GM23338 (cell line): Measurements from ENCODE around the gene UQCC5. TPM values are rescaled to one million over a fixed set of nuclear protein-coding genes. Genes with fewer than 3 reads are reported as not detected.

Experiments used
- ATAC-seq: fragments of 200-7000 bp; cut with Tn5 transposase; 3 replicates; pipeline ENCODE4 v1.9.1; 2020
- DNase-seq: peaks from one replicate; pipeline ENCODE4 v3.0.0-alpha.2; 2015; ENCODE audit warnings: low spot score
- H2AFZ ChIP-seq: fragments of 200-600 bp; sonication (generic); 2 replicates; pipeline ENCODE4 v1.8.0; 2016; ENCODE audit warnings: antibody characterized with exemption, mild to moderate bottlenecking, moderate library complexity
- H3F3A ChIP-seq: fragments of 200-600 bp; sonication (generic); replicated peaks from 2 replicates; pipeline ENCODE4 v1.8.0; 2017; ENCODE audit warnings: antibody characterized with exemption, mixed run types, low read depth
- H3K27ac ChIP-seq: fragments of 200-600 bp; sonication (generic); 2 replicates; pipeline ENCODE4 v1.6.1; 2016; ENCODE audit warnings: low read depth
- H3K27me3 ChIP-seq: fragments of 200-600 bp; sonication (generic); 2 replicates; pipeline ENCODE4 v1.8.0; 2016; ENCODE audit warnings: mild to moderate bottlenecking, mixed run types, moderate library complexity; ENCODE audit not compliant: insufficient read depth
- H3K36me3 ChIP-seq: fragments of 200-600 bp; sonication (generic); 2 replicates; pipeline ENCODE4 v1.8.0; 2016; ENCODE audit warnings: mild to moderate bottlenecking; ENCODE audit not compliant: insufficient read depth
- H3K4me1 ChIP-seq: fragments of 200-600 bp; sonication (generic); 2 replicates; pipeline ENCODE4 v1.8.0; 2016; ENCODE audit warnings: mild to moderate bottlenecking, moderate library complexity; ENCODE audit not compliant: insufficient read depth
- H3K4me2 ChIP-seq: fragments of 200-600 bp; sonication (generic); 2 replicates; pipeline ENCODE4 v1.7.1; 2017; ENCODE audit warnings: mixed run types
- H3K4me3 ChIP-seq: fragments of 200-600 bp; sonication (generic); 2 replicates; pipeline ENCODE4 v1.6.1; 2016; ENCODE audit warnings: mixed run types
- H3K79me2 ChIP-seq: fragments of 200-600 bp; sonication (generic); replicated peaks from 2 replicates; pipeline ENCODE4 v1.8.0; 2017; ENCODE audit warnings: mild to moderate bottlenecking; ENCODE audit not compliant: insufficient read depth
- H3K9me2 ChIP-seq: fragments of 200-600 bp; sonication (generic); 2 replicates; pipeline ENCODE4 v1.8.0; 2017; ENCODE audit not compliant: insufficient read depth
- H4K20me1 ChIP-seq: fragments of 200-600 bp; sonication (generic); replicated peaks from 2 replicates; pipeline ENCODE4 v1.8.0; 2017; ENCODE audit warnings: mild to moderate bottlenecking; ENCODE audit not compliant: insufficient read depth
- H3K27ac Mint-ChIP-seq: 2 replicates; pipeline ENCODE4 v1.8.0; 2020; ENCODE audit warnings: inconsistent platforms, mild to moderate bottlenecking, moderate library complexity, mixed read lengths
- H3K27me3 Mint-ChIP-seq: 3 replicates; pipeline ENCODE4 v1.8.0; 2022; ENCODE audit warnings: low read depth, mild to moderate bottlenecking, moderate library complexity, mixed read lengths, inconsistent platforms; ENCODE audit not compliant: insufficient read depth, poor library complexity
- H3K36me3 Mint-ChIP-seq: 3 replicates; pipeline ENCODE4 v1.8.0; 2021; ENCODE audit warnings: low read depth, mild to moderate bottlenecking, inconsistent platforms, moderate library complexity, mixed read lengths
- H3K4me1 Mint-ChIP-seq: 3 replicates; pipeline ENCODE4 v1.8.0; 2020; ENCODE audit warnings: mild to moderate bottlenecking, inconsistent platforms, mixed read lengths
- H3K4me3 Mint-ChIP-seq: 3 replicates; pipeline ENCODE4 v1.8.0; 2021; ENCODE audit warnings: moderate library complexity, mild to moderate bottlenecking, inconsistent platforms, mixed read lengths
- H3K9me3 Mint-ChIP-seq: 3 replicates; pipeline ENCODE4 v1.8.0; 2020; ENCODE audit warnings: moderate library complexity, mild to moderate bottlenecking, inconsistent platforms, mixed read lengths
- CREB1 ChIP-seq: fragments of 250-450 bp; sonication (Bioruptor Pico); IDR thresholded peaks from 2 replicates; pipeline ENCODE4 v1.5.0; 2020; ENCODE audit warnings: low read depth, mild to moderate bottlenecking, moderate library complexity
- ETS1 ChIP-seq: IDR thresholded peaks from 2 replicates; pipeline ENCODE4 v1.6.1; 2016; ENCODE audit warnings: antibody characterized with exemption
- EZH2 ChIP-seq: fragments of 200-600 bp; sonication (generic); IDR thresholded peaks from one replicate; pipeline ENCODE4 v1.8.0; 2017; ENCODE audit warnings: antibody characterized with exemption, mild to moderate bottlenecking, low read depth; ENCODE audit not compliant: unreplicated experiment
- JUNB ChIP-seq: IDR thresholded peaks from one replicate; pipeline ENCODE4 v1.6.1; 2016; ENCODE audit warnings: antibody characterized with exemption; ENCODE audit not compliant: unreplicated experiment
- NANOG ChIP-seq: IDR thresholded peaks from 2 replicates; pipeline ENCODE4 v1.6.1; 2016; ENCODE audit warnings: antibody characterized with exemption, borderline replicate concordance
- STAT1 ChIP-seq: IDR thresholded peaks from one replicate; pipeline ENCODE4 v1.6.1; 2016; ENCODE audit warnings: antibody characterized with exemption; ENCODE audit not compliant: unreplicated experiment
- ZNF114 ChIP-seq: fragments of 250-450 bp; sonication (Bioruptor Pico); IDR thresholded peaks from 2 replicates; pipeline ENCODE4 v1.5.0; 2020; ENCODE audit warnings: mild to moderate bottlenecking, moderate library complexity
- ZNF331 ChIP-seq: fragments of 250-450 bp; sonication (Bioruptor Pico); IDR thresholded peaks from 2 replicates; pipeline ENCODE4 v1.5.0; 2020; ENCODE audit warnings: low read depth, mild to moderate bottlenecking, moderate library complexity
- polyA plus RNA-seq: library from polyadenylated mRNA; unstranded; fragments of >200 nt; fragmentation: Nextera tagmentation; extraction: Ambion mirVana; gene quantifications from 2 replicates; pipeline ENCODE4 v1.2.1, GENCODE V29; 2016
- total RNA-seq: library from RNA; depleted of rRNA; stranded (reverse); fragments of >200 nt; shearing (Covaris generic); gene quantifications from 2 replicates; pipeline ENCODE4 v1.2.3, GENCODE V29; 2014
- TF ChIP-seq, protein P1 (sequence below): IDR thresholded peaks from one replicate; pipeline ENCODE4 v1.6.1; 2018; ENCODE audit warnings: antibody characterized with exemption; ENCODE audit not compliant: unreplicated experiment

The UQCC5 gene
- total and polyA plus RNA-seq, 2 experiments from 2014 or later: 2.6 to 156 TPM

GRCh38 chr3:52557011-52557960 is 20.9 kb downstream of the UQCC5 start:
- DNase-seq (no peak), ATAC-seq (no peak)
- peak overlapping the region; percentile 64; the same call in 1 of the 2 replicates for H3K27ac ChIP-seq
- no peak overlapping the region for H2AFZ ChIP-seq
- peaks cover 17% of the 10 kb centered on the region; the same call in 2 of the 3 replicates for H3K4me1 Mint-ChIP-seq
- no peaks in the 10 kb centered on the region for H3F3A ChIP-seq
- H3K36me3 ChIP-seq: peaks cover 21% of the 10 kb centered on the region
- H3K4me3 ChIP-seq: no peak overlapping the region
- no peaks in the 10 kb centered on the region for H3K79me2 ChIP-seq
- peaks cover 7% of the 10 kb centered on the region; the same call in 1 of the 2 replicates for H3K4me1 ChIP-seq
- no peaks in the 10 kb centered on the region for H4K20me1 ChIP-seq
- TF ChIP-seq JUNB: no peak
- TF ChIP-seq CREB1 (CRISPR knock-in tag): no peak
- TF ChIP-seq ZNF114 (CRISPR knock-in tag): no peak
- TF ChIP-seq, protein P1, sequence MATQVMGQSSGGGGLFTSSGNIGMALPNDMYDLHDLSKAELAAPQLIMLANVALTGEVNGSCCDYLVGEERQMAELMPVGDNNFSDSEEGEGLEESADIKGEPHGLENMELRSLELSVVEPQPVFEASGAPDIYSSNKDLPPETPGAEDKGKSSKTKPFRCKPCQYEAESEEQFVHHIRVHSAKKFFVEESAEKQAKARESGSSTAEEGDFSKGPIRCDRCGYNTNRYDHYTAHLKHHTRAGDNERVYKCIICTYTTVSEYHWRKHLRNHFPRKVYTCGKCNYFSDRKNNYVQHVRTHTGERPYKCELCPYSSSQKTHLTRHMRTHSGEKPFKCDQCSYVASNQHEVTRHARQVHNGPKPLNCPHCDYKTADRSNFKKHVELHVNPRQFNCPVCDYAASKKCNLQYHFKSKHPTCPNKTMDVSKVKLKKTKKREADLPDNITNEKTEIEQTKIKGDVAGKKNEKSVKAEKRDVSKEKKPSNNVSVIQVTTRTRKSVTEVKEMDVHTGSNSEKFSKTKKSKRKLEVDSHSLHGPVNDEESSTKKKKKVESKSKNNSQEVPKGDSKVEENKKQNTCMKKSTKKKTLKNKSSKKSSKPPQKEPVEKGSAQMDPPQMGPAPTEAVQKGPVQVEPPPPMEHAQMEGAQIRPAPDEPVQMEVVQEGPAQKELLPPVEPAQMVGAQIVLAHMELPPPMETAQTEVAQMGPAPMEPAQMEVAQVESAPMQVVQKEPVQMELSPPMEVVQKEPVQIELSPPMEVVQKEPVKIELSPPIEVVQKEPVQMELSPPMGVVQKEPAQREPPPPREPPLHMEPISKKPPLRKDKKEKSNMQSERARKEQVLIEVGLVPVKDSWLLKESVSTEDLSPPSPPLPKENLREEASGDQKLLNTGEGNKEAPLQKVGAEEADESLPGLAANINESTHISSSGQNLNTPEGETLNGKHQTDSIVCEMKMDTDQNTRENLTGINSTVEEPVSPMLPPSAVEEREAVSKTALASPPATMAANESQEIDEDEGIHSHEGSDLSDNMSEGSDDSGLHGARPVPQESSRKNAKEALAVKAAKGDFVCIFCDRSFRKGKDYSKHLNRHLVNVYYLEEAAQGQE: no peak
- TF ChIP-seq NANOG: no peak
- TF ChIP-seq STAT1: no peak
- H3K9me2 ChIP-seq: no peaks in the 10 kb centered on the region
- H3K27ac Mint-ChIP-seq: no peak overlapping the region
- H3K27me3 Mint-ChIP-seq: peaks cover 2% of the 10 kb centered on the region
- H3K4me3 Mint-ChIP-seq: no peak overlapping the region
- no peaks in the 10 kb centered on the region for H3K9me3 Mint-ChIP-seq
- H3K27me3 ChIP-seq: no peaks in the 10 kb centered on the region
- H3K4me2 ChIP-seq: no peak overlapping the region
- H3K36me3 Mint-ChIP-seq: peaks cover 31% of the 10 kb centered on the region

GRCh38 chr3:52558436-52558835 is 22.0 kb downstream of the UQCC5 start:
- Mint-ChIP-seq H3K9me3 (no peaks in the 10 kb centered on the region), H3K27ac (no peak overlapping the region), H3K36me3 (peaks cover 40% of the 10 kb centered on the region), H3K4me1 (peaks cover 17% of the 10 kb centered on the region; the same call in 2 of the 3 replicates), H3K4me3 (no peak overlapping the region), H3K27me3 (peaks cover 2% of the 10 kb centered on the region)
- TF ChIP-seq ZNF331 (no peak), ETS1 (no peak), EZH2 (no peak), NANOG (no peak)
- TF ChIP-seq, protein P1: no peak
- no peak overlapping the region for H3K4me2 ChIP-seq
- no peak overlapping the region for H2AFZ ChIP-seq
- H3K4me1 ChIP-seq: peaks cover 7% of the 10 kb centered on the region; the same call in 1 of the 2 replicates
- no peaks in the 10 kb centered on the region for H3K27me3 ChIP-seq
- no peaks in the 10 kb centered on the region for H3F3A ChIP-seq
- peaks cover 30% of the 10 kb centered on the region for H3K36me3 ChIP-seq
- H3K79me2 ChIP-seq: no peaks in the 10 kb centered on the region
- H4K20me1 ChIP-seq: no peaks in the 10 kb centered on the region
- H3K4me3 ChIP-seq: no peak overlapping the region
- H3K9me2 ChIP-seq: no peaks in the 10 kb centered on the region
- DNase-seq (no peak), ATAC-seq (no peak)
- H3K27ac ChIP-seq: no peak overlapping the region
